Effector memory CD4-positive, alpha-beta T cell (primary cell): ENCODE measurements around the gene USP12.
"Not testable (repeated sequence)": the region's sequence is repeated elsewhere in the genome, so short reads cannot be mapped to it uniquely, and the experiment has no call there.

Experiments used
- DNase-seq, 3 donors: peaks; one replicate each; pipeline ENCODE4 v3.0.0-alpha.2; 2020
- H3K27ac ChIP-seq: 2 replicates; pipeline ENCODE4 v1.7.0; 2013; ENCODE audit warnings: mild to moderate bottlenecking, low read length, moderate library complexity; ENCODE audit not compliant: insufficient read depth, poor library complexity, severe bottlenecking
- H3K27me3 ChIP-seq: replicated peaks from 2 replicates; pipeline ENCODE4 v1.7.0; 2013; ENCODE audit warnings: mild to moderate bottlenecking, low read length; ENCODE audit not compliant: insufficient read depth, control insufficient read depth, poor library complexity, severe bottlenecking
- H3K36me3 ChIP-seq: 2 replicates; pipeline ENCODE4 v1.7.0; 2013; ENCODE audit warnings: mild to moderate bottlenecking, low read length, moderate library complexity; ENCODE audit not compliant: control insufficient read depth, insufficient read depth
- H3K4me1 ChIP-seq: 2 replicates; pipeline ENCODE4 v1.7.0; 2013; ENCODE audit warnings: low read length, mild to moderate bottlenecking; ENCODE audit not compliant: control insufficient read depth, insufficient read depth, poor library complexity, severe bottlenecking
- H3K4me3 ChIP-seq: 2 replicates; pipeline ENCODE4 v1.7.0; 2013; ENCODE audit warnings: low read length, low read depth, mild to moderate bottlenecking; ENCODE audit not compliant: insufficient read depth, poor library complexity, severe bottlenecking
- H3K9me3 ChIP-seq: 2 replicates; pipeline ENCODE4 v1.7.0; 2013; ENCODE audit warnings: mild to moderate bottlenecking, low read length, moderate library complexity; ENCODE audit not compliant: control insufficient read depth

USP12 gene

GRCh38 chr13:27201661-27202060 is 30.1 kb upstream of the USP12 start:
- no peak for DNase-seq
- Histone ChIP-seq H3K27me3 (no peaks in the 10 kb centered on the region), H3K4me3 (no peak overlapping the region), H3K9me3 (no peaks in the 10 kb centered on the region), H3K4me1 (no peaks in the 10 kb centered on the region), H3K36me3 (no peaks in the 10 kb centered on the region), H3K27ac (no peak overlapping the region)

DNA sequence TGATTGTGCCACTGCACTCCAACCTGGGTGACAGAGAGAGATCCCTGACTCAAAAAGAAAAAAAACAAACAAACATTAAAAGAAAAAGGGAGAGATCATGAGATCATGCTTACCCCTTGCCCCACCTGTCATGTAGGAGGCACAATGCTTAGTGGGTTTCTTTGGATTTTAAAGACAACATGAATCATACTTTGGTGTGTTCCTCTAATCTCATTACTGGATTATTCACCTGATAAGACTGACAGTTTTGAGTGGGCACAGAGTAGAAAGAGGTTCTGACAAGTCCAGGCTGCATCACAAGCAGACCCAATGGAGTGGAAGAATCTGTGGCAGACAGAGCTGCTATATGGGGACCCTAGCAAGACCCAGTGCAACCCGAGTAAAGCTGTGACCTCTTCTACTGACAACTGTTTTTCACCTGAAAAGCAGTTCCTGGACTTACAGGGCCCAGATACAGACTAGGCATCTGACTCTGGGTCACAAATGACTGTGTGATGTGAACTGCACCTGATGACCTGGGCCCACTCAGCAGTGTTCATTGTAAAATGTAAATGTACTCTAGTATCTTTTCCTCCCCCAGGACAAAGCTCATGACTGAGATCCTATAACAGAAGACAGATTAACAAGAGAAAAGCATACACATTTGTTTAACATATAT is 28.9 kb upstream of the USP12 start:
- H3K4me3 ChIP-seq, result no peak overlapping the region
- H3K27ac ChIP-seq, result no peak overlapping the region
- no peak for DNase-seq
- H3K4me1 ChIP-seq, result no peaks in the 10 kb centered on the region
- no peaks in the 10 kb centered on the region for H3K9me3 ChIP-seq
- H3K36me3 ChIP-seq, result no peaks in the 10 kb centered on the region
- H3K27me3 ChIP-seq, result no peaks in the 10 kb centered on the region

DNA sequence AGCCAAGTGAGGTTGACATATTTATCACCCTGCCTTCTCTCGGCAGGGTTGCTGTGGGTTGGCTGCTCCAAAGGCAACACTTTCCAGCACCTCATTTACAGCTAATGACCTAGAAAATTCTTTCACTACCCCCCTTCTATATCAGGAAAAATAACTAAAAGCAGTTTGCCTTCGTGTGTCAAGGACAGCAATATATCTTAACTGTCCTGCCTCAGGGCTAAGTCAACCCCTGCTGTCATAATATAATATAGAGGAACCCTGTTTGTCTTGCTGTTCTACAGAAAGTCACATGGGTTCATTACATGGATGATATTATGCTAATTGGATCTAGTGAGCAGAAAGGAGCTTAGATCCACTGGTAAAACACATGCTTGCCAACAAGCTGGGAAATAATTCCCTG is 28.1 kb upstream of the USP12 start:
- Histone ChIP-seq H3K9me3 (no peaks in the 10 kb centered on the region), H3K36me3 (no peaks in the 10 kb centered on the region), H3K4me3 (no peak overlapping the region), H3K27ac (no peak overlapping the region), H3K4me1 (no peaks in the 10 kb centered on the region), H3K27me3 (no peaks in the 10 kb centered on the region)
- no peak for DNase-seq

GRCh38 chr13:27199211-27199610 is 27.6 kb upstream of the USP12 start:
- Histone ChIP-seq H3K4me1 (no peaks in the 10 kb centered on the region), H3K36me3 (no peaks in the 10 kb centered on the region), H3K27ac (no peak overlapping the region), H3K4me3 (no peak overlapping the region), H3K9me3 (no peaks in the 10 kb centered on the region), H3K27me3 (no peaks in the 10 kb centered on the region)
- DNase-seq, result no peak

DNA sequence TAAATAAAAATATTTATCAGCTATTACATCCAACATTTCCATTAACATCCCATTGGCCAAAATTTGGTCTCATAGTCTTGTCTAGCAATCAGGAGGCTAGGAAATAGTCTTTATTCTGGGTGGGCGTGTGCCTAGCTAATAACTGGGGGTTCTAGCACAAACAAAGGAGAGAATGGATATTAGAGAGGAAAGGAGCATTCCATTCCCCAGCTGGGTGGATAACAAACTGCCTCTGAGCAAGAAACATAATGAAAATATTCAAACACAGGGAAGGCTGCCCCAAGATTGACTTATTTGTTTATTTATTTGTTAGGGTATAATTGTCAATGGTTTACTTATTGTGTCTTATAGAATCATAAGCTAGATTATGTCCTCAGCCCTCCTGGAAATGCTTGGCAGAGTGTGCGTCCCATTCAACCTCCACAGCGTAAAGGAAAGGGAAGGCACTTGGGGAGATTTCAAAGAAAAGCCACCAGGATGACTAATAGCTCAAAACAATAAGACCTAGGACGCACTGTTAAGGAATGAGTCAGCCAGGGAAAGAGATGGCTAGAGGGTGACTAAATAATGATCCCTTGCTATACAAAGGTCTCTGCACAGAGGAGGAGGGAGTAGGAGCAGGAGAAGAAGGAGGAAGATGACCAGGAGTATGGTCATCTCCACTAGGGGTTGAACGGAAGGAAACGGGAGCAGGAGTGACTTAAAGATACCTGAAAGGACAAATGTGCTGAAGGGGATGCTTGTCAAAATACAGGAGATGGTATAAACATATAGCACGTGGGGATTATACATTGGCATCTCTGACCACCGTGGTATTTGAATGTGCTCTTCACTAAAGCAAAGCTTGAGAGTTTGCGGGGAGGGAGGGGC is 23.5 kb upstream of the USP12 start:
- no peaks in the 10 kb centered on the region for H3K4me1 ChIP-seq
- no peak overlapping the region for H3K27ac ChIP-seq
- H3K36me3 ChIP-seq, result no peaks in the 10 kb centered on the region
- DNase-seq, result no peak
- H3K27me3 ChIP-seq, result no peaks in the 10 kb centered on the region
- H3K9me3 ChIP-seq, result no peaks in the 10 kb centered on the region
- no peak overlapping the region for H3K4me3 ChIP-seq

DNA sequence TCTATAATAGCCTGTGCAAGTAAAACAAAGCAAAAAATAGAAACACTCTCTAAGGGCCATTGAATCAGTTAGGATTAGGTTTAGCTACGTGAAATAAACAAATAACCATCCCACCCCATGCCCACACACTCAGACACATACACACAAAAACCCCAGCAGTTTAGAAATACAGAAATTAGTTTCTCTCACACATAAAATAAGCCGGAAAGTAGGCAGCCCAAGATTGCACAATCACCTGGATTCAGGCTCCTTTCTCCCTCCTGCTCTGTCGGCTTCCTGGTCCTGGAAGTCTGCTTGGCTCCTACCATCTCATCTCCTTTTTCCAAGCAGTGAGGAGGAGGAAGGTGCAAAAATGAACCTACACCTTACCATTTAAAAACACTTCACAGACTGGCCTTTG is 22.6 kb upstream of the USP12 start:
- H3K9me3 ChIP-seq, result no peaks in the 10 kb centered on the region
- no peaks in the 10 kb centered on the region for H3K4me1 ChIP-seq
- no peaks in the 10 kb centered on the region for H3K36me3 ChIP-seq
- no peaks in the 10 kb centered on the region for H3K27me3 ChIP-seq
- H3K4me3 ChIP-seq, result no peak overlapping the region
- no peak overlapping the region for H3K27ac ChIP-seq
- no peak for DNase-seq

- DNase-seq, result no peak
- Histone ChIP-seq H3K36me3 (no peaks in the 10 kb centered on the region), H3K27ac (no peak overlapping the region), H3K9me3 (no peaks in the 10 kb centered on the region), H3K4me1 (no peaks in the 10 kb centered on the region), H3K27me3 (no peaks in the 10 kb centered on the region), H3K4me3 (no peak overlapping the region)
Measured at GRCh38 chr13:27193496-27193895, 21.9 kb upstream of the USP12 start.

DNA sequence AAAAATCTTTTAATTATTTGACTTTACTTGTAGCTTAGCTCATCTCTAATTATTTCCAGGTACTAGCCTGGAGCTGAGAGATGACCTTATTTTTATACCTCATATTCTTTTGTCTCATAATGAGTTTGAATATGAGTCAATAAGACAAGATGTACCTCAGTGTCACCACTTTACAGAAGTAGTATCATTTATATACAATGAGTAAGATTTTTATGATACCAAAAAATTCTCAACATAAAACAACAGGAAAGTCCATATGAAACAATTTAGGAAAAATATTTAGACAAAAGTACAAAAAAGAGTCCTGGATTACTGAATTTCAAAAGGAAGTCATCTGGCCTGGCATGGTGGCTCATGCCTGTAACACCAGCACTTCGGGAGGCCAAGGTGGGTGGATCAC is 21.4 kb upstream of the USP12 start:
- Histone ChIP-seq H3K36me3 (no peaks in the 10 kb centered on the region), H3K27ac (no peak overlapping the region), H3K4me3 (no peak overlapping the region), H3K27me3 (no peaks in the 10 kb centered on the region), H3K9me3 (no peaks in the 10 kb centered on the region), H3K4me1 (no peaks in the 10 kb centered on the region)
- no peak for DNase-seq

GRCh38 chr13:27192367-27192766 is 20.8 kb upstream of the USP12 start:
- H3K27ac ChIP-seq, H3K9me3 ChIP-seq, H3K27me3 ChIP-seq, H3K4me3 ChIP-seq, H3K36me3 ChIP-seq, DNase-seq, H3K4me1 ChIP-seq: not testable (repeated sequence)

GRCh38 chr13:27189192-27189591 is 17.6 kb upstream of the USP12 start:
- Histone ChIP-seq H3K9me3 (no peaks in the 10 kb centered on the region), H3K4me1 (no peaks in the 10 kb centered on the region), H3K27me3 (no peaks in the 10 kb centered on the region), H3K36me3 (no peaks in the 10 kb centered on the region), H3K27ac (no peak overlapping the region), H3K4me3 (no peak overlapping the region)
- DNase-seq, result no peak
